CD4-positive, CD25-positive, alpha-beta regulatory T cell (primary cell): ENCODE results near the gene FRY. TPM values are rescaled to one million over a fixed set of nuclear protein-coding genes. Genes with fewer than 3 reads are reported as not detected.

Source experiments
- ATAC-seq, 2 donors: fragments of 150-1000 bp; cut with Tn5 transposase; one replicate each; pipeline ENCODE4 v1.10.0; 2021; ENCODE audit warnings: low read depth in 2 of 2, moderate number of reproducible peaks in 2 of 2, moderate library complexity in 1 of 2
- DNase-seq, 3 donors: peaks; one replicate each; pipeline versions ENCODE4 v3.0.0 to v3.0.0-alpha.2; 2012 to 2022; ENCODE audit warnings: mixed read lengths in 1 of 3
- H3K27ac ChIP-seq: one replicate; pipeline ENCODE4 v1.7.0; 2013; ENCODE audit warnings: mild to moderate bottlenecking, low read length; ENCODE audit not compliant: insufficient read depth, poor library complexity, severe bottlenecking
- H3K27me3 ChIP-seq: one replicate; pipeline ENCODE4 v1.7.0; 2013; ENCODE audit warnings: low read length; ENCODE audit not compliant: control insufficient read depth, insufficient read depth
- H3K36me3 ChIP-seq: one replicate; pipeline ENCODE4 v1.7.0; 2013; ENCODE audit warnings: mild to moderate bottlenecking, low read length, moderate library complexity; ENCODE audit not compliant: control insufficient read depth, insufficient read depth
- H3K4me1 ChIP-seq: 2 replicates; pipeline ENCODE4 v1.7.0; 2013; ENCODE audit warnings: mild to moderate bottlenecking, low read length; ENCODE audit not compliant: insufficient read depth, control insufficient read depth, poor library complexity, severe bottlenecking
- H3K4me3 ChIP-seq: one replicate; pipeline ENCODE4 v1.7.0; 2013; ENCODE audit warnings: low read depth, mild to moderate bottlenecking, low read length, moderate library complexity
- H3K9me3 ChIP-seq, 2 experiments: 1 replicate in 1 of 2; 2 replicates in 1 of 2; pipeline ENCODE4 v1.7.0; 2013; ENCODE audit warnings: low read length in 2 of 2, mild to moderate bottlenecking in 1 of 2, moderate library complexity in 1 of 2; ENCODE audit not compliant: control insufficient read depth in 2 of 2
- H3K27ac Mint-ChIP-seq, 3 donors: one replicate each; pipeline ENCODE4 v1.8.0; 2020 to 2022; ENCODE audit warnings: mild to moderate bottlenecking in 3 of 3, mixed read lengths in 3 of 3, moderate library complexity in 2 of 3
- H3K27me3 Mint-ChIP-seq: one replicate; pipeline ENCODE4 v1.8.0; 2022; ENCODE audit warnings: mild to moderate bottlenecking, mixed read lengths
- H3K36me3 Mint-ChIP-seq: one replicate; pipeline ENCODE4 v1.8.0; 2020; ENCODE audit warnings: mixed read lengths
- H3K4me1 Mint-ChIP-seq, 4 donors: one replicate each; pipeline ENCODE4 v1.8.0; 2020 to 2022; ENCODE audit warnings: mixed read lengths in 4 of 4, mild to moderate bottlenecking in 1 of 4
- H3K4me3 Mint-ChIP-seq, 4 donors: one replicate each; pipeline ENCODE4 v1.8.0; 2020 to 2022; ENCODE audit warnings: mild to moderate bottlenecking in 4 of 4, mixed read lengths in 4 of 4, moderate library complexity in 3 of 4
- H3K9me3 Mint-ChIP-seq, 7 donors: one replicate each; pipeline ENCODE4 v1.8.0; 2020 to 2022; ENCODE audit warnings: mixed read lengths in 7 of 7, mild to moderate bottlenecking in 3 of 7, moderate library complexity in 2 of 7
- polyA plus RNA-seq, 4 donors: library from polyadenylated mRNA; unstranded; fragments of 300-500 nt; fragmentation: Illumina TruSeq; gene quantifications; one replicate each; pipeline ENCODE4 v1.2.3, GENCODE V29; 2021
- total RNA-seq: library from RNA; stranded (reverse); gene quantifications from one replicate; pipeline ENCODE4 v1.2.3, GENCODE V29; 2022

Gene FRY
- total and polyA plus RNA-seq, 5 donors from 2014 or later = 0.96 to 12.8 (median 1.0) TPM

DNA sequence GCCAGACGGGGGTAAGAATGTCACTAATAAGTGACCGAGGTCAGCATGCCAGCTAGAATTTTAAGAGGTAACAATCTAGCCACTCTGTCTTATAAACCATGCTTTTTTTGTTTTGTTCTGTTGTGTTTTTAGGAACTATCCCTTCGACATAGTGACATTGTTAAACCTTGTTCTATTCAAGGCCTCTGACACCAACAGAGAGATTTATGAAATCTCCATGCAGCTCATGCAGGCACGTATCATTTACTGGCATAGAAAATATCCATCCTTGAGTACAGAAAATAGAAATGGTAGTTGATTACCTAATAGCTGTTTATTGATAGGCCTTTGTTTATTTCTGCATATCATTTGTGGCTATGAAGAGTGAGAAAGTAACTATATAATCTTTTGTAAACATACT lies 170.2 kb downstream of the FRY start:
- Histone ChIP-seq H3K4me3 (no peak overlapping the region), H3K27me3 (no peaks in the 10 kb centered on the region), H3K27ac (no peak overlapping the region), H3K36me3 (no peaks in the 10 kb centered on the region), H3K4me1 (no peaks in the 10 kb centered on the region), H3K9me3 (no peaks in the 10 kb centered on the region)
- Mint-ChIP-seq H3K27me3 (peaks cover 17% of the 10 kb centered on the region), H3K36me3 (no peaks in the 10 kb centered on the region), H3K4me1 (no peaks in the 10 kb centered on the region), H3K4me3 (no peak overlapping the region), H3K9me3 (peaks cover 0 to 3% (median 0%) of the 10 kb centered on the region in 7 donors), H3K27ac (no peak overlapping the region)
- DNase-seq = no peak
- ATAC-seq = no peak

- no peaks in the 10 kb centered on the region for H3K27me3 ChIP-seq
- Mint-ChIP-seq H3K9me3 (peaks cover 0 to 3% (median 0%) of the 10 kb centered on the region in 7 donors), H3K27me3 (peaks cover 17% of the 10 kb centered on the region), H3K27ac (no peak overlapping the region), H3K4me1 (no peaks in the 10 kb centered on the region), H3K36me3 (no peaks in the 10 kb centered on the region), H3K4me3 (no peak overlapping the region)
- no peak overlapping the region for H3K27ac ChIP-seq
- H3K36me3 ChIP-seq = no peaks in the 10 kb centered on the region
- no peak overlapping the region for H3K4me3 ChIP-seq
- no peak for ATAC-seq
- H3K4me1 ChIP-seq = no peaks in the 10 kb centered on the region
- DNase-seq = no peak
- H3K9me3 ChIP-seq = no peaks in the 10 kb centered on the region
These were observed 170.7 kb downstream of the FRY start for GRCh38 chr13:32202268-32202667.

GRCh38 chr13:32203221-32203620 lies 171.6 kb downstream of the FRY start:
- DNase-seq (no peak), ATAC-seq (no peak)
- H3K4me3 Mint-ChIP-seq = no peak overlapping the region
- Histone ChIP-seq H3K27ac (no peak overlapping the region), H3K27me3 (no peaks in the 10 kb centered on the region), H3K36me3 (no peaks in the 10 kb centered on the region), H3K4me1 (no peaks in the 10 kb centered on the region), H3K4me3 (no peak overlapping the region), H3K9me3 (no peaks in the 10 kb centered on the region)
- H3K4me1 Mint-ChIP-seq = no peaks in the 10 kb centered on the region
- H3K36me3 Mint-ChIP-seq = no peaks in the 10 kb centered on the region
- no peak overlapping the region for H3K27ac Mint-ChIP-seq
- H3K9me3 Mint-ChIP-seq = peaks cover 0 to 3% (median 0%) of the 10 kb centered on the region in 7 donors
- peaks cover 13% of the 10 kb centered on the region for H3K27me3 Mint-ChIP-seq

GRCh38 chr13:32203736-32204135 lies 172.2 kb downstream of the FRY start:
- ATAC-seq (no peak), DNase-seq (no peak)
- H3K36me3 ChIP-seq = no peaks in the 10 kb centered on the region
- Mint-ChIP-seq H3K9me3 (peaks cover 0 to 3% (median 0%) of the 10 kb centered on the region in 7 donors), H3K27me3 (peaks cover 13% of the 10 kb centered on the region), H3K4me3 (no peak overlapping the region), H3K4me1 (no peaks in the 10 kb centered on the region), H3K36me3 (no peaks in the 10 kb centered on the region), H3K27ac (no peak overlapping the region)
- no peaks in the 10 kb centered on the region for H3K27me3 ChIP-seq
- no peaks in the 10 kb centered on the region for H3K9me3 ChIP-seq
- H3K4me3 ChIP-seq = no peak overlapping the region
- no peak overlapping the region for H3K27ac ChIP-seq
- H3K4me1 ChIP-seq = no peaks in the 10 kb centered on the region

- no peaks in the 10 kb centered on the region for H3K36me3 Mint-ChIP-seq
- H3K4me3 Mint-ChIP-seq = no peak overlapping the region
- Histone ChIP-seq H3K27me3 (no peaks in the 10 kb centered on the region), H3K36me3 (no peaks in the 10 kb centered on the region), H3K4me1 (no peaks in the 10 kb centered on the region), H3K4me3 (no peak overlapping the region), H3K9me3 (no peaks in the 10 kb centered on the region), H3K27ac (no peak overlapping the region)
- no peak overlapping the region for H3K27ac Mint-ChIP-seq
- H3K27me3 Mint-ChIP-seq = peaks cover 13% of the 10 kb centered on the region
- ATAC-seq (no peak), DNase-seq (no peak)
- H3K4me1 Mint-ChIP-seq = no peaks in the 10 kb centered on the region
- H3K9me3 Mint-ChIP-seq = peaks cover 0 to 3% (median 0%) of the 10 kb centered on the region in 7 donors
These were observed 174.0 kb downstream of the FRY start for GRCh38 chr13:32205431-32206096.

- no peaks in the 10 kb centered on the region for H3K36me3 ChIP-seq
- no peak overlapping the region for H3K27ac ChIP-seq
- Mint-ChIP-seq H3K4me3 (no peak overlapping the region), H3K4me1 (no peaks in the 10 kb centered on the region), H3K27me3 (peaks cover 6% of the 10 kb centered on the region), H3K27ac (no peak overlapping the region), H3K9me3 (peaks cover 0 to 3% (median 0%) of the 10 kb centered on the region in 7 donors), H3K36me3 (no peaks in the 10 kb centered on the region)
- no peaks in the 10 kb centered on the region for H3K27me3 ChIP-seq
- no peak for DNase-seq
- no peaks in the 10 kb centered on the region for H3K9me3 ChIP-seq
- ATAC-seq = peak in 1 of 2 donors; percentile 25
- H3K4me3 ChIP-seq = no peak overlapping the region
- no peaks in the 10 kb centered on the region for H3K4me1 ChIP-seq
These were observed 174.6 kb downstream of the FRY start for GRCh38 chr13:32206097-32206740.

DNA sequence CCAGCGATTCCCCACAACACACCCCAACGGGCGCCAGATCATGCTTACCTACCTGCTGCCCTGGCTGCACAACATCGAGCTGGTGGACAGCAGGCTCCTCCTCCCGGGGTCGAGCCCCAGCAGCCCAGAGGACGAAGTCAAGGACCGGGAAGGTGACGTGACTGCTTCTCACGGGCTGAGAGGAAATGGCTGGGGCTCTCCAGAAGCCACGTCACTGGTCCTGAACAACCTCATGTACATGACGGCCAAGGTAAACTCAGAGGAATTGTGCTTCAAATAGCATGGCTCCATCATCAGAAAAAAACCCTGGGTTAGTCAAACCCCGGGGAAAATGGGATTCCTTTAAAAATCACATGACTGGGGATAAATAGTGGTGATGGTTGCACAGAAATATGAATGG lies 177.3 kb downstream of the FRY start:
- Histone ChIP-seq H3K4me1 (no peaks in the 10 kb centered on the region), H3K4me3 (no peak overlapping the region), H3K27me3 (no peaks in the 10 kb centered on the region), H3K27ac (no peak overlapping the region), H3K36me3 (no peaks in the 10 kb centered on the region), H3K9me3 (no peaks in the 10 kb centered on the region)
- DNase-seq (no peak), ATAC-seq (no peak)
- peaks cover 12% of the 10 kb centered on the region for H3K27me3 Mint-ChIP-seq
- no peaks in the 10 kb centered on the region for H3K4me1 Mint-ChIP-seq
- no peak overlapping the region for H3K27ac Mint-ChIP-seq
- H3K36me3 Mint-ChIP-seq = no peaks in the 10 kb centered on the region
- no peak overlapping the region for H3K4me3 Mint-ChIP-seq
- peaks cover 0 to 1% (median 0%) of the 10 kb centered on the region in 7 donors for H3K9me3 Mint-ChIP-seq

DNA sequence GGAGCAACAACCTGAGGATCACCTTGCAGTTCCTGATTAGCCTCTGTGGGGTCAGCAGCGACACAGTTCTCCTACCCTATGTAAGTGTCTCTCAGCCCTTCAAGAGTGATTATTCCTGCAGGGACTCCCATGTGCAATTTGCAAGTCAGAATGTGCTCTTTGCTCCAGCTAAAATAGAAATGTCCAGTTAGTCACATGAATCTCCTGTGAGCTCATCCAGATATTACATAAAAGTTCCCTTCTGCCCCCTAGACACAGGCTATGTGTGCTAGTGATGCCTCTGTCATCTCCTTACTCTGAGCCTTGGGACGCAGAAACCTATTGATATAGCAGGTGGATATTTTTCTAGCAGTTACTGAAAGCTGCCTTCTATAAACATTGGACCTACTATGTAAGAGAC lies 178.1 kb downstream of the FRY start:
- Mint-ChIP-seq H3K9me3 (peaks cover 0 to 1% (median 0%) of the 10 kb centered on the region in 7 donors), H3K4me3 (no peak overlapping the region), H3K27me3 (peaks cover 12% of the 10 kb centered on the region), H3K4me1 (no peaks in the 10 kb centered on the region), H3K36me3 (no peaks in the 10 kb centered on the region), H3K27ac (no peak overlapping the region)
- H3K4me3 ChIP-seq = no peak overlapping the region
- no peaks in the 10 kb centered on the region for H3K9me3 ChIP-seq
- H3K27ac ChIP-seq = no peak overlapping the region
- H3K36me3 ChIP-seq = no peaks in the 10 kb centered on the region
- no peaks in the 10 kb centered on the region for H3K27me3 ChIP-seq
- no peak for ATAC-seq
- no peaks in the 10 kb centered on the region for H3K4me1 ChIP-seq
- DNase-seq = no peak
